HK-2 (cell line): ENCODE measurements around the gene PARP3.

Experiments used
- DNase-seq: peaks from one replicate; pipeline ENCODE4 v3.0.0-alpha.2; 2018; ENCODE audit not compliant: unreplicated experiment

Gene PARP3

DNA sequence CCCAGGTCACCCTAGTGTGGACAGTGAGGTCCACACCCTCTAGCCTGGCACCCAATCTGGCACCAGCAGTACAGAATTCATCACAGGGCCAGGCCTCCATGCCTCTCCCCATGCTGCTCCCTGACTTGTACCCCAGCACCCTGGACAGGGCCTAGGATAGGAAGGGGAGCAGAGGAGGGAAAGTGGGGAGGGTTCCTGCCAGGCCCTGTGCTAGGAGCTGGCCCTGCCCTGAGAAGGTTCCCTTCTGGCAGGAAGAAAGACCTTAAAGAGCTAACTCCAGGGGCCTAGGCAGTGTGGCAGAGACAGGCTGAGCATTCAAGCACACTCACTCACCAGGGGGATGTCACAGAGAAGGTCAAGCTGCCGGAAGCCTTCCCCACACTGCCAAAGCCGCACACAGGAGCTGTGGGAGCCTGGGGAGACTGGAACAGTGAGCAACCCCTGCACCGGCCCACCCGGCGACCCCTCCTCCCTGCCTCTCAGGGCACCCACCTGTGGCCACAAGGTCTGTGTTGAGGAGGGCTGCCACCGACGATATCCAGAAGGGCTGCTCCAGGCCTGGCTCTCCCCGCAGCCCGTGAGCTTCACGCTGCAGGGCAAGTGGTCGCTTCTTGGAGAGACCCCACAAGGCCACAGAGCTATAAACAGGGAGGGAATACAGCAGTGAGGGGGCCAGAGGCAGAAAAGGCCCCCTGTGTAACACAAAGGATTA is 7.9 kb upstream of the PARP3 start:
- no peak for DNase-seq

- no peak for DNase-seq
Observed at GRCh38 chr3:51934991-51935885, 6.9 kb upstream of the PARP3 start.

GRCh38 chr3:51935886-51936755 is 6.0 kb upstream of the PARP3 start:
- DNase-seq: no peak

GRCh38 chr3:51937014-51937413 is 5.1 kb upstream of the PARP3 start:
- no peak for DNase-seq

DNA sequence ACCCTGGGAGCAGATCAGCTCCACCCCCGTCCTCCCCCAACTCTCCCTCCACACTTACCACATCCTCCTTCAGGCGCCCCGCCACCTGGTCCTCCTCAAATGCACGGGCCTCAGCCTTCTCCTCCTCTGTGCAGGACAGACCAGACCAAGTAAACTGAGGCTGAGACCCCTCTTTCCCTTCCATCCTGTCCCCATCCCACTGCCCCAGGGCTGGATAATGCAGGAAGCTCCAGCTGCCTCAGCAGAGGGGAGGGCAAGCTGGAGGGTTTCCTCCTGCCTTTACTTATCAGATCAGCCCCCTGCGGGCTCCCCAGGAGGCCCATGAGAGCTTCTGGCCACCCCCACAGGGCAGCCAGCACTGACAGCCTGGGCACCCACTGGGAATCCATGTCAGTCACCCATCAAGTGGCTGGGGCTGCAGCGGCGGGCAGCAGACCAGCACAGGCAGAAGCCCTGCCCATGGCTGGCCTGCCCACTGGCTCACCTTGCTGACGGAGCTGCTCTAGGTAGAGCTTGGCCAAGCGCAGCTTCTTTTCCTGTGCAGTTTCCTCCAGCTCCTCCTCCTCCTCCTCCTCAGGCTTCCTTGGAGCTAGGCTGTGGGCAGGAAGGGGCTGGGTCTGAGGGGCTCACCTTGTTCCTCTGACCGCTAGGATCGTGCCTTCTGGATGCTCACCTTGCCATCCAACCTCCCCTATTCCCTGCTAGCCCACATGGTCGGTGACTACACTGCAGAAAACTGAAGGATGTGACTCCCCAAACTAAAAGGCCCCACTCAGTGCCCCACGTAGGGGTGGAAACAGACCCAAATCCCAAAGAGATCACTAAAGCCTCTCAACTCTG is 4.3 kb upstream of the PARP3 start:
- DNase-seq: no peak

DNA sequence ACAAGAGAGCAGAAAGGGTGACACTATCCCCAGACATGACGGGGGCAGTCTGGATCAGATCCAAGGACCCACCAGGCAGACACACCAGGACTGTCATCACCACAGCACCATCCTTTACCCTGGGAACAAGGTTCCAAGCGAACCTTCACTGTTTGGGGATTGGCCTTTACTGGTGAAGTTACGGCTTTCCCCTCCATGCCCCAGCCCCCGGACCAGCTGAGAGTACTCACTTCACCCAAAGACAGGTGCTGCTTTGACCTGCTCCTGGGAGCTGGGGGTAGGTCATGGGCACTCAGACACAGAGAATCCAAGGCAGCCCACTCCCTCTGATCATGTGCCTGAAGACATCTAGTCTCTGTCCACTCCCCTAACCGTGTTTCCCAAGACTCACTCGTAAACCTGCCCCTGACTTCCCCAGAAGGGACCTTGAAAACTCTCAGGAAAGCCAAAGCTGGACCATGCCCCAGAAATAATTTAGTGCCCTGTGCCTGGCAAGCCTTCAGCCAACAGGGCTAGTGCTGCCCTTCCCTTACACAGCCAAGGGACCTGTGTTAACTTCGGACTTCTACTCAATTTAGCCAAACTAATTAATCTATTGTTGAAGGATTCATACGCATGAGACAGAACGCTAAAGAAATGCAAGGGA is 3.3 kb upstream of the PARP3 start:
- no peak for DNase-seq

- no peak for DNase-seq
Observed at GRCh38 chr3:51940648-51941462, 1.3 kb upstream of the PARP3 start.

GRCh38 chr3:51941463-51941797 is 733 bp upstream of the PARP3 start:
- no peak for DNase-seq

DNA sequence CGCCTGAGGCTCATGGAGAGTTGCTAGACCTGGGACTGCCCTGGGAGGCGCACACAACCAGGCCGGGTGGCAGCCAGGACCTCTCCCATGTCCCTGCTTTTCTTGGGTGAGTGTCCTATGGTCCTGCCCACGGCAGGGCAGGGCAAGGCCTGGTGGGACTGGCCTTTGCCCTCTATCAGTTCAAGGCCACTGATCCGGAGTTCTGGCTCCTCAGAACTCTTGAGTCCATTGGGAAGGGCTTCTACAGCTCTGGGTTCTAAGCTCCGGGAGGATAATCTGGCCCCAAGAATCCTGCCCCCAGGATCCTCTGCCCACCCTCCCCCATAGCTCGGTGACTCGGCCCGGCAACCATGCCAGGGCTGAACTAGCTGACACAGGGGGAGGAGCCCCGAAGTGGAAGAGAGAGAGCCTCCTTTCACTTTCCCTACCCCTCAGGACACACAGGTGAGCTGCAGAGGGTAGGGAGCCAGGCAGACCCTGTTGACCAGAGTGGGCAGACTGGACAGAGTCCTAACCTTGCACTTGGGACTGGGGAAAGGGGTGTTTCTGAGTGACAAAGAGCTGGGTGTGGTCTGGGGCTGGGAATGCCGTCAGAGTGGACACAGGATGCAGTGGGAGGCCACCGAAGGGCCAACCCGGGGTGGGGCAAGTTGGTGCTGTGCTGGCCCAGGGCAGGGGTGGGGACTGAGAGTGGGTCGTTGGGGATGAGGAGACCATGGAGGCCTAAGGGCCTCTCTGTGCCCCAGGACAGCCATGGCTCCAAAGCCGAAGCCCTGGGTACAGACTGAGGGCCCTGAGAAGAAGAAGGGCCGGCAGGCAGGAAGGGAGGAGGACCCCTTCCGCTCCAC is 664 bp downstream of the PARP3 start:
- DNase-seq: peak; percentile 70

- DNase-seq: no peak
Observed at GRCh38 chr3:51943451-51944391, 1.6 kb downstream of the PARP3 start.

DNA sequence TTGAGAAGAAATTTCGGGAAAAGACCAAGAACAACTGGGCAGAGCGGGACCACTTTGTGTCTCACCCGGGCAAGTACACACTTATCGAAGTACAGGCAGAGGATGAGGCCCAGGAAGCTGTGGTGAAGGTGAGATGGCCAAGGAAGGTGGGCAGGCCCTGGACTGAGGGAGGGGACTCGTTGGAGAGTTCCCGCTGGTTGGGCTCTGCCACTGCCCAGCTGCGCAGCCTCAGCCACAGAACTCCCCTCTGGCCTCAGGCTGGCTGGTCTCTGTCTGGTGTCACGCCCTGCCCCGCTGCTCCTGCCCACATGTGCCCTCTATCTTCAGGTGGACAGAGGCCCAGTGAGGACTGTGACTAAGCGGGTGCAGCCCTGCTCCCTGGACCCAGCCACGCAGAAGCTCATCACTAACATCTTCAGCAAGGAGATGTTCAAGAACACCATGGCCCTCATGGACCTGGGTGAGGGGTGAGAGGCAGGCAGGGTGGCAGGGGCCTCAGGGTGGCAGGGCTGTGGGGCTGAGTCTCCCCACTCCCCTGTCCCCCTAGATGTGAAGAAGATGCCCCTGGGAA is 2.4 kb downstream of the PARP3 start:
- DNase-seq: no peak

GRCh38 chr3:51945031-51945840 is 3.1 kb downstream of the PARP3 start:
- no peak for DNase-seq

DNA sequence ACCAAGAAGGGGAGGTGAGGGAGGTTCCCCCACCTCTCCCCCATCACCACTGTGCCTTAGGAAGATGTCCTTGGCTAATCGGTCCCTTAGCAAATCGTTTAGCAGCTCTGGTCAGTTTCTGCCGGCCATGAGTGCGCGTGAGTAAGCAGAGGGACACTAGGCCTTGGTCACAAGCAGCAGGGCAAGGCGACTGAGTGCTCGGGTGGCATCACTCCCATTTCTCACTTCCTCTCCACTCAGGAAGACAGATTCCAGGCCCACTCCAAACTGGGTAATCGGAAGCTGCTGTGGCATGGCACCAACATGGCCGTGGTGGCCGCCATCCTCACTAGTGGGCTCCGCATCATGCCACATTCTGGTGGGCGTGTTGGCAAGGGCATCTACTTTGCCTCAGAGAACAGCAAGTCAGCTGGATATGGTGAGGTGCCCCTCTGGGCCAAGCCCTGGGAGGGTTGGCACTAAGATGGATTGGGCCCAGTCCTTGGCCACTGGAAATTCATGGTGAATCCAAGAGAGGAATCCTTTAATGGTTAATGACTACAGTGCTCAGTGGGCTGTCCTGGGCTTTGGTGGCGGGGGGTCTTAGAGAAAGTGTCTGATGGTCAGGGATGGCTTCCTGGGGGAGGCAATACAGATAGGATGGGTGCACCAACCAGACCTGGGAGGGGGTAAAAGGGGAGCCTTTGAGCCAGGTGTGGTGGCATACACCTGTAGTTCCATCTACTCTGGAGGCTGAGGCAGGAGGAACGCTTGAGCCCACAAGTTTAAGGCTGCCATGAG is 4.0 kb downstream of the PARP3 start:
- DNase-seq: no peak

DNA sequence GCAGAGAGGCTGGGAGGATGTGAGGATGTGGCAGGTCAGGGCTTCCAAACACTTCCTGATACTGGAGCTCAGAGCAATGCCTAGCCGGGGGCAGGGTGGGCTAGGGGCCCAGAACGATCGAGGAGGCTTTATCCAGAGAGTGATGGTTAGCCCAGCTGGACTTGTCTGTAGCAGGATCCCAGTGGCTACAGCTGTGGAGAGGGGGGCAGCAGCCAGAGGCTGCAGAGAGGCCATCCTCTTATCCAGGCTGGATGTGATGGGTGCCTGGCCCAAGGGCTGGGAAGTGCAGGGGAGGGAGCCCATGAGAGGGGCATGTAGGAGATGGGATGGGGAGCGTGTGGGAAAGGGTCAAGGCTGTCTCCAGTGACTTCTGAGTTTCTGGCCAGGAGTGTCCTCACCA is 4.6 kb downstream of the PARP3 start:
- no peak for DNase-seq

DNA sequence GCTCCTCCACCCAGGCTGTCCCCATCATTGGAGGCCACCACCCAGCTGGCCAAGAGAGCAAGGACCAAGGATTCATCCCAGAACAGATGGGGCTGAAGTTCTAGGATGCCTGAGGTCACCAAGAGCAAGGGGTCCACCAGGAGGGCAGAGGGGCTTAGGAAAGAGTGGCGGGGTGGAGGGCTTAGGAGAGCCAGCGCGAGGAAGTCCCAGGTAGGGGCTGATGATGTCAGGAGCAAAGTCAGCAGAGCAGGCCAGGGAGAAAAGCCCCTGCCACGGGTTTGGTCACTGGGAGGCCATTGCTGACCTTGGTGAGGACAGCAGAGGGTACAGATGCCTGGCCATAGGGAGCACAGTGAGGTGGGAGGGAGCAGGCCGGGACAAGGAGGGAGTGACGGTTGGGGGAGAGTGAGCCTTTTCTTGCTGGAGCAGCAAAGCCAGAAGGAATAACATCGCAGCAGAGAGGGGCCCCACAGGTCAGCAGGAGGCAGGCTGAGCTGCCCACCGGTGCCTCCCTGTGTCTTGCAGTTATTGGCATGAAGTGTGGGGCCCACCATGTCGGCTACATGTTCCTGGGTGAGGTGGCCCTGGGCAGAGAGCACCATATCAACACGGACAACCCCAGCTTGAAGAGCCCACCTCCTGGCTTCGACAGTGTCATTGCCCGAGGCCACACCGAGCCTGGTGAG is 5.2 kb downstream of the PARP3 start:
- no peak for DNase-seq
